Lower lobe of right lung (tissue), 2 donors: Measurements from ENCODE around the gene NRGN. TPM values are rescaled to one million over a fixed set of nuclear protein-coding genes. Genes with fewer than 3 reads are reported as not detected.

Source experiments
- ATAC-seq, 2 donors: fragments of 200-7000 bp; cut with Tn5 transposase; one replicate each; pipeline ENCODE4 v1.9.1; 2020 to 2022; ENCODE audit warnings: mild to moderate bottlenecking in 2 of 2, moderate library complexity in 2 of 2
- DNase-seq: peaks from one replicate; pipeline ENCODE4 v3.0.0-alpha.2; 2020
- H3K27ac ChIP-seq: fragments of 200-600 bp; one replicate; pipeline ENCODE4 v1.8.0; 2022
- H3K27me3 ChIP-seq: fragments of 200-600 bp; one replicate; pipeline ENCODE4 v1.8.0; 2022; ENCODE audit warnings: low read depth
- H3K36me3 ChIP-seq: fragments of 200-600 bp; one replicate; pipeline ENCODE4 v1.8.0; 2022; ENCODE audit warnings: mild to moderate bottlenecking
- H3K4me1 ChIP-seq: fragments of 200-600 bp; one replicate; pipeline ENCODE4 v1.8.0; 2022
- H3K4me3 ChIP-seq: fragments of 200-600 bp; one replicate; pipeline ENCODE4 v1.8.0; 2022; ENCODE audit warnings: mild to moderate bottlenecking
- H3K9me3 ChIP-seq: fragments of 200-600 bp; one replicate; pipeline ENCODE4 v1.8.0; 2022
- intact Hi-C: fragments of 100-400 bp; cut with DNase I; formaldehyde crosslinking; loops from one replicate; pipeline ENCODE4 v1.11.0; 2022
- total RNA-seq: library from RNA; stranded (reverse); fragmentation: NEBNext Ultra II Directional; extraction: Animal tissue kit (Norgen Biotek cat#: 25700); gene quantifications from one replicate; pipeline ENCODE4 v1.2.1, GENCODE V29; 2021
- TF ChIP-seq, protein P1 (sequence below): fragments of 200-600 bp; IDR thresholded peaks from one replicate; pipeline ENCODE4 v1.8.0; 2022; ENCODE audit warnings: antibody characterized with exemption, mild to moderate bottlenecking
- donor health status: DM: no; HTN: yes; CAD: no; lungs with severe emphysema.

The NRGN gene
- total RNA-seq, 1 donor from 2014 or later = 99.1 TPM

DNA sequence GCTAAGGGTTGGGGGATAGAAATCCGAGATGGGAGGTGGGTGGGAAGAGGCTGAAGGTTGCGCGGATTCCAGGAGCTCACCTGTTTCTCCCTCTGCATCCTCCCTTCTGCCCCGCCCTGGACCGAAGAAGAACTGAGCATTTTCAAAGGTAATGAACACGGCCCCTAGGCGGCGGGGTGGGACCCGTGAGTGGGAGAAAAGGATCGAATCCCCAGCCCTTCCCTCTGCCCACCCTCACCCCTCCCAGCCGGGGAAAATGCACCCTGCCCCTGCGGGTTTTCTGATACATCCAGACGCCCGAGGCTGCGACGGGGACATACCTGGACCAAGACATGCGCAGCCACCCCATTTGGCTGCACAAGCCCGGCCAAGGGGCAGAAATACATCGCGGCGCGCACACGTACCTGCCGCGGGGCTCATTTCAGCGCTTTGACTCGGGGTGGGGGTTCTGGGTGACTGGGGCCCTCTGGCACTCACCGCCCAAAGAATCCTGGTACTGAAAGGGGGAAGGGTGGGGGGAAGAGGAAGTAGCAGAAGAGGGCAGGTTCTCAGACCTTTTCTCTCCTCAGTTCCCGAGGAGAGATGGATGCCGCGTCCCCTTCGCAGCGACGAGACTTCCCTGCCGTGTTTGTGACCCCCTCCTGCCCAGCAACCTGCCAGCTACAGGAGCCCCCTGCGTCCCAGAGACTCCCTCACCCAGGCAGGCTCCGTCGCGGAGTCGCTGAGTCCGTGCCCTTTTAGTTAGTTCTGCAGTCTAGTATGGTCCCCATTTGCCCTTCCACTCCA is 6.3 kb downstream of the NRGN start:
- TF ChIP-seq, protein P1, sequence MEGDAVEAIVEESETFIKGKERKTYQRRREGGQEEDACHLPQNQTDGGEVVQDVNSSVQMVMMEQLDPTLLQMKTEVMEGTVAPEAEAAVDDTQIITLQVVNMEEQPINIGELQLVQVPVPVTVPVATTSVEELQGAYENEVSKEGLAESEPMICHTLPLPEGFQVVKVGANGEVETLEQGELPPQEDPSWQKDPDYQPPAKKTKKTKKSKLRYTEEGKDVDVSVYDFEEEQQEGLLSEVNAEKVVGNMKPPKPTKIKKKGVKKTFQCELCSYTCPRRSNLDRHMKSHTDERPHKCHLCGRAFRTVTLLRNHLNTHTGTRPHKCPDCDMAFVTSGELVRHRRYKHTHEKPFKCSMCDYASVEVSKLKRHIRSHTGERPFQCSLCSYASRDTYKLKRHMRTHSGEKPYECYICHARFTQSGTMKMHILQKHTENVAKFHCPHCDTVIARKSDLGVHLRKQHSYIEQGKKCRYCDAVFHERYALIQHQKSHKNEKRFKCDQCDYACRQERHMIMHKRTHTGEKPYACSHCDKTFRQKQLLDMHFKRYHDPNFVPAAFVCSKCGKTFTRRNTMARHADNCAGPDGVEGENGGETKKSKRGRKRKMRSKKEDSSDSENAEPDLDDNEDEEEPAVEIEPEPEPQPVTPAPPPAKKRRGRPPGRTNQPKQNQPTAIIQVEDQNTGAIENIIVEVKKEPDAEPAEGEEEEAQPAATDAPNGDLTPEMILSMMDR = no peak
- Histone ChIP-seq H3K27ac (peak overlapping the region; percentile 80), H3K4me3 (peak overlapping the region; percentile 58), H3K4me1 (peaks cover 49% of the 10 kb centered on the region), H3K9me3 (no peaks in the 10 kb centered on the region), H3K36me3 (no peaks in the 10 kb centered on the region), H3K27me3 (no peaks in the 10 kb centered on the region)
- DNase-seq (no peak), ATAC-seq (peak; percentile 13 to 18)
- intact Hi-C loops = loop anchor here (10.0 kb wide), 1 partner anchor 71 kb away; the partner anchor contains the start of genes SIAE and SPA17

GRCh38 chr11:124746621-124747243 is 7.0 kb downstream of the NRGN start:
- H3K36me3 ChIP-seq = no peaks in the 10 kb centered on the region
- H3K27me3 ChIP-seq = no peaks in the 10 kb centered on the region
- H3K27ac ChIP-seq = peak overlapping the region; percentile 80
- peaks cover 47% of the 10 kb centered on the region for H3K4me1 ChIP-seq
- no peaks in the 10 kb centered on the region for H3K9me3 ChIP-seq
- intact Hi-C loops = loop anchor here (10.0 kb wide), 1 partner anchor 72 kb away; the partner anchor contains the start of genes SIAE and SPA17
- TF ChIP-seq, protein P1 = peak; percentile 55
- H3K4me3 ChIP-seq = peak overlapping the region; percentile 58
- ATAC-seq (peak; percentile 93 to 94), DNase-seq (peak; percentile 91)

DNA sequence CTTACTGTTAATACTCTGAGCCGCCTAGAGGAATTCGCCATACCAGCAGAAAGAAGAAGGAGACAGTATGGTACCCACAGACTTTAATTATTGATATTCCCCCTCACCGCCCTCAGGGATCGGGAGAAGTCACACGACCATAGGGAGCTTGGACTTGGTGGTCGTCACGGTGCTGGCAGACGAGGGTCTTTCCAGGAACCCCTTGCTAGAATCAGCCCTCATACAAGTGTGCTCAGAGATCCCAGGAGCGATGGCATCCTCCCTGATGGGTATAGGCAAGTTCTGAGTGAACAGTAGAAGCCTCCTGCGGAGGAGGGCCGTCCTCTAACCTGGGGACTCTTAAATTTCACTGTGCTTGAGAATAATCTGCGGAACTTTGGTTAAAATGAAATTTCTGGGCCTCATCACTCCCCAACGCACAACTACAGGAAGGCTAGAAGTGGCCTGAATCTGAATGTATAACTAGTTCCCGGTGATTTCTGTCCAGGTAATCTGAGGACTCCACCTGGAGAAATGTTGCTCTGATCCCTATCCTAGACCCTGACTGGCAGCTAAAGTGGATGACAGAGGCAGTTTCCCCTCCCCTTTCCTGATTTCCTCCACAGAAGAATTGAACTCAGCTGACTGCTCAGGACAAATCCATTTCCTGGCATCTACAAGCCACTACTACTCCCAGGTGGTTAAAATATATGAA is 7.8 kb downstream of the NRGN start:
- DNase-seq (no peak), ATAC-seq (no peak)
- H3K27ac ChIP-seq = peak overlapping the region; percentile 80
- H3K4me1 ChIP-seq = peaks cover 50% of the 10 kb centered on the region
- TF ChIP-seq, protein P1 = no peak
- H3K36me3 ChIP-seq = peaks cover 4% of the 10 kb centered on the region
- H3K4me3 ChIP-seq = peak overlapping the region; percentile 58
- H3K27me3 ChIP-seq = no peaks in the 10 kb centered on the region
- intact Hi-C loops = loop anchor here (10.0 kb wide), 1 partner anchor 73 kb away; the partner anchor contains the start of genes SIAE and SPA17
- no peaks in the 10 kb centered on the region for H3K9me3 ChIP-seq

DNA sequence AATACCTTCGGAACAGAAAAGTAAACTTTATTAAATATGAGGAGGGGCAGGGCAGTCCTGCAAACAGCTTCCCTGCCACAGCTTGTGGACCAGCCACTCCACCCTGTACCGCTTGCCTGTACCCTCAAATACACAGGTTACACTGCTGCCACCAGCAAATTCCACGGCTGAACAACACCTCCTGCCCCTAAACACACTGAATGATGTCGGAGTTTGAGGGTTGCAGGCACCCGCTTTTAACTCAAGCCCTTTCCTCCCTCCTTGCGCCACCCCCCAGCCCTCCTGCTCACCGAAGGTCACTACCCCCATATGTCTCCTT is 8.3 kb downstream of the NRGN start:
- Histone ChIP-seq H3K27me3 (no peaks in the 10 kb centered on the region), H3K4me1 (peaks cover 55% of the 10 kb centered on the region), H3K36me3 (peaks cover 7% of the 10 kb centered on the region), H3K9me3 (no peaks in the 10 kb centered on the region), H3K4me3 (no peak overlapping the region), H3K27ac (peak overlapping the region; percentile 80)
- TF ChIP-seq, protein P1 = no peak
- DNase-seq (no peak), ATAC-seq (no peak)
- intact Hi-C loops = loop anchor here (10.0 kb wide), 1 partner anchor 73 kb away; the partner anchor contains the start of genes SIAE and SPA17
